IMR-90 (cell line): ENCODE results near the gene CD177. TPM values are rescaled to one million over a fixed set of nuclear protein-coding genes. Genes with fewer than 3 reads are reported as not detected.
"Not testable (repeated sequence)": the region's sequence is repeated elsewhere in the genome, so short reads cannot be mapped to it uniquely, and the experiment has no call there.

Experiments
- ATAC-seq: fragments of 200-7000 bp; cut with Tn5 transposase; 2 replicates; pipeline ENCODE4 v1.9.1; 2020; ENCODE audit warnings: low read depth, mild to moderate bottlenecking, moderate library complexity
- BruUV-seq: library from RNA; stranded (reverse); fragments of 400-500 nt; replicated peaks from 2 replicates; lab custom pipeline; 2021; lab: Mats Ljungman, UMichigan
- CTCF ChIA-PET: fragments of 300-600 bp; formaldehyde crosslinking; extraction: SDS; loops from one replicate; lab custom pipeline; 2021; ENCODE audit warnings: antibody characterized with exemption; lab: Yijun Ruan, JAX
- POLR2A ChIA-PET: fragments of 300-600 bp; sonication (Branson Sonifier 250); formaldehyde crosslinking; loops from one replicate; lab custom pipeline; 2022; ENCODE audit warnings: antibody characterized with exemption; ENCODE audit not compliant: unreplicated experiment; lab: Charles Lee
- DNase-seq: peaks from one replicate; pipeline ENCODE4 v3.0.0; 2013
- H2AFZ ChIP-seq: replicated peaks from 2 replicates; pipeline ENCODE3; 2013; ENCODE audit warnings: low read length, mild to moderate bottlenecking; ENCODE audit not compliant: poor library complexity
- H2AK5ac ChIP-seq: 2 replicates; pipeline ENCODE4 v1.6.1; 2013; ENCODE audit warnings: low read depth, low read length, inconsistent platforms
- H2AK9ac ChIP-seq: replicated peaks from 2 replicates; pipeline ENCODE3; 2013; ENCODE audit warnings: mild to moderate bottlenecking, low read depth, low read length, moderate library complexity; ENCODE audit not compliant: poor library complexity
- H2BK120ac ChIP-seq: 2 replicates; pipeline ENCODE4 v1.6.1; 2013; ENCODE audit warnings: low read depth, low read length, inconsistent platforms
- H2BK15ac ChIP-seq: 3 replicates; pipeline ENCODE4 v1.6.1; 2013; ENCODE audit warnings: low read depth, low read length, inconsistent platforms
- H2BK20ac ChIP-seq: 2 replicates; pipeline ENCODE4 v1.6.1; 2013; ENCODE audit warnings: low read depth, mild to moderate bottlenecking, inconsistent platforms, low read length, moderate library complexity
- H2BK5ac ChIP-seq: 2 replicates; pipeline ENCODE4 v1.6.1; 2013; ENCODE audit warnings: mild to moderate bottlenecking, low read depth, low read length, inconsistent platforms; ENCODE audit not compliant: poor library complexity, severe bottlenecking
- H3K14ac ChIP-seq: replicated peaks from 2 replicates; pipeline ENCODE4 v1.6.1; 2013; ENCODE audit warnings: low read depth, low read length, inconsistent platforms
- H3K18ac ChIP-seq: 2 replicates; pipeline ENCODE4 v1.6.1; 2013; ENCODE audit warnings: low read depth, low read length, control low read depth
- H3K23ac ChIP-seq: 2 replicates; pipeline ENCODE4 v1.6.1; 2013; ENCODE audit warnings: low read depth, low read length, inconsistent platforms
- H3K27ac ChIP-seq: 2 replicates; pipeline ENCODE4 v1.5.1; 2013; ENCODE audit warnings: mild to moderate bottlenecking, control low read depth, low read length; ENCODE audit not compliant: insufficient read depth
- H3K27me3 ChIP-seq: 2 replicates; pipeline ENCODE4 v1.6.1; 2013; ENCODE audit warnings: low read length; ENCODE audit not compliant: control insufficient read depth, insufficient read depth
- H3K36me3 ChIP-seq: 2 replicates; pipeline ENCODE4 v1.6.1; 2013; ENCODE audit warnings: low read length, mixed read lengths; ENCODE audit not compliant: control insufficient read depth, insufficient read depth
- H3K4ac ChIP-seq: 2 replicates; pipeline ENCODE4 v1.6.1; 2013; ENCODE audit warnings: low read depth, low read length, inconsistent platforms
- H3K4me1 ChIP-seq: 2 replicates; pipeline ENCODE4 v1.6.1; 2013; ENCODE audit warnings: low read length, mixed read lengths; ENCODE audit not compliant: control insufficient read depth, insufficient read depth
- H3K4me2 ChIP-seq: 2 replicates; pipeline ENCODE4 v1.6.1; 2013; ENCODE audit warnings: low read depth, mild to moderate bottlenecking, control low read depth, low read length, moderate library complexity
- H3K4me3 ChIP-seq: 2 replicates; pipeline ENCODE4 v1.5.1; 2013; ENCODE audit warnings: low read depth, mild to moderate bottlenecking, control low read depth, low read length, moderate library complexity; ENCODE audit not compliant: insufficient read depth
- H3K56ac ChIP-seq: 2 replicates; pipeline ENCODE4 v1.6.1; 2013; ENCODE audit warnings: low read length, inconsistent platforms; ENCODE audit not compliant: insufficient read depth; ENCODE audit errors: extremely low read depth
- H3K79me1 ChIP-seq, 2 experiments: 2 replicates each; pipeline ENCODE4 v1.6.1; 2013; ENCODE audit warnings: low read length in 2 of 2, inconsistent platforms in 1 of 2, low read depth in 1 of 2
- H3K9ac ChIP-seq: 2 replicates; pipeline ENCODE4 v1.6.1; 2013; ENCODE audit warnings: low read depth, low read length, control low read depth
- H3K9me1 ChIP-seq: 2 replicates; pipeline ENCODE4 v1.6.1; 2013; ENCODE audit warnings: low read length, inconsistent platforms; ENCODE audit not compliant: insufficient read depth
- H3K9me3 ChIP-seq: 2 replicates; pipeline ENCODE4 v1.6.1; 2013; ENCODE audit warnings: low read length; ENCODE audit not compliant: control insufficient read depth, insufficient read depth
- H4K20me1 ChIP-seq: 2 replicates; pipeline ENCODE4 v1.6.1; 2013; ENCODE audit warnings: low read length, inconsistent platforms; ENCODE audit not compliant: insufficient read depth
- H4K5ac ChIP-seq: 2 replicates; pipeline ENCODE4 v1.6.1; 2013; ENCODE audit warnings: mild to moderate bottlenecking, low read depth, low read length, control low read depth
- H4K8ac ChIP-seq, 2 experiments: 2 replicates each; pipeline ENCODE4 v1.6.1; 2013; ENCODE audit warnings: low read depth in 2 of 2, low read length in 2 of 2, control low read depth in 1 of 2, inconsistent platforms in 1 of 2
- H4K91ac ChIP-seq: 2 replicates; pipeline ENCODE4 v1.6.1; 2013; ENCODE audit warnings: low read depth, low read length, inconsistent platforms; ENCODE audit not compliant: insufficient read depth
- FOS ChIP-seq: fragments of 150-350 bp; IDR thresholded peaks from 2 replicates; pipeline ENCODE4 v1.6.1; 2016; ENCODE audit warnings: low read depth, low read length
- MAZ ChIP-seq: IDR thresholded peaks from 2 replicates; pipeline ENCODE4 v1.6.1; 2012; ENCODE audit warnings: low read depth, mild to moderate bottlenecking, low read length, improper control_type of control experiment, moderate library complexity, borderline replicate concordance
- POLR2A ChIP-seq: IDR thresholded peaks from 2 replicates; pipeline ENCODE4 v1.6.1; 2012; ENCODE audit warnings: mild to moderate bottlenecking, low read depth, low read length
- SMC3 ChIP-seq: fragments of 150-350 bp; IDR thresholded peaks from 2 replicates; pipeline ENCODE4 v1.6.1; 2016; ENCODE audit warnings: low read depth, mild to moderate bottlenecking, antibody characterized with exemption, low read length, moderate library complexity
- WGBS, 2 experiments: methylation state at CpG; one replicate each; pipeline versions ENCODE4 v1.1.5 to v1.1.7; 2013; ENCODE audit warnings: missing lambda C conversion rate in 2 of 2; ENCODE audit not compliant: insufficient read length in 1 of 2; ENCODE audit errors: extremely low coverage in 2 of 2; 5-methylcytosine and 5-hydroxymethylcytosine counted together
- dilution Hi-C: fragments of 300-500 bp; cut with HindIII; formaldehyde crosslinking; loops from one replicate; pipeline ENCODE4 v1.14.3; 2018; ENCODE audit warnings: low sequenced_read_pairs; ENCODE audit not compliant: unreplicated experiment
- in situ Hi-C: fragments of 300-500 bp; cut with MboI; formaldehyde crosslinking; loops from 3 replicates; pipeline ENCODE4 v1.14.3; 2019; ENCODE audit warnings: low sequenced_read_pairs, inconsistent platforms, mixed read lengths
- intact Hi-C: fragments of 100-400 bp; cut with micrococcal nuclease; formaldehyde crosslinking; loops from 2 replicates; pipeline ENCODE4 v1.10.0; 2022
- polyA plus RNA-seq, 3 experiments: library from polyadenylated mRNA; depleted of rRNA; stranded (reverse); fragments of >200 nt; gene quantifications; 2 replicates each; pipeline ENCODE4 v1.2.3, GENCODE V29; 2012; ENCODE audit warnings: low replicate concordance in 1 of 3
- total RNA-seq: library from RNA; depleted of rRNA; stranded (reverse); fragments of >200 nt; gene quantifications from 2 replicates; pipeline ENCODE4 v1.2.3, GENCODE V29; 2012
- TF ChIP-seq, protein P1 (sequence below): fragments of 150-350 bp; IDR thresholded peaks from 2 replicates; pipeline ENCODE4 v1.6.1; 2017; ENCODE audit warnings: mild to moderate bottlenecking, antibody characterized with exemption, low read length, low read depth

Gene CD177
- total and polyA plus RNA-seq, 2 of the 4 experiments (the other 2 are of a cell fraction): 0.14 TPM; not detected in 1

DNA sequence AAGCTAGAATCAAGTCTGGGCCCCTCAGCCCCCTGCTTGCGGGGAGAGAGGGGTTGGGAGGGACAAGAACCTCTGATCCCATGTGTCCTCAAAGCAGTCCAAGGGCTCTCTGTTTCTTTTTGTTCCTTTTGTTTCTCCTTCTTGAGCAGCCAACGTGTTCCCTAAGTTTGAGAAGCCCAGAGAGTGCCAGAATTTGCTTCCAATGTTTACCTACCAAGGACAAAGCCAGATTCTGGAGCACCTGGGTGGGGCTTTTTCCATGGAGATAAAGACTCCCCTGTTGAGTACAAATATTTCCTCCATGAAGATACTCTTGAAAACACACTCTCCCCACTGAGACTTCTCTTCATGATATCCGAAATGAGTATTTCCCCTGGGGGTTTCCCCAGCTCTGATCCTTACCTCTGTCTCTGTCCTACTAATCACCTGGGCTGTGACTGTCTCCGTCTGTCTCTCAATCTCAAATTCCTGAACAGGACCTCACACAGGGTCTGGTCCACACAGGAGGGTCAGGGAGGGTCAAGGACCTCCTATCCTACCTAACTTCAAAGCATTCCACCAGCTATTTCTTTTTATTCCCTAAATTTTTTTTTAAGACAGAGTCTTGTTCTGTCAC, 27.4 kb downstream of the CD177 start:
- no peak overlapping the region for H3K23ac ChIP-seq
- H3K9me1 ChIP-seq: no peaks in the 10 kb centered on the region
- no peak for TF ChIP-seq FOS
- no peak for TF ChIP-seq SMC3
- no peak for TF ChIP-seq MAZ
- no peak for TF ChIP-seq POLR2A
- TF ChIP-seq, protein P1, sequence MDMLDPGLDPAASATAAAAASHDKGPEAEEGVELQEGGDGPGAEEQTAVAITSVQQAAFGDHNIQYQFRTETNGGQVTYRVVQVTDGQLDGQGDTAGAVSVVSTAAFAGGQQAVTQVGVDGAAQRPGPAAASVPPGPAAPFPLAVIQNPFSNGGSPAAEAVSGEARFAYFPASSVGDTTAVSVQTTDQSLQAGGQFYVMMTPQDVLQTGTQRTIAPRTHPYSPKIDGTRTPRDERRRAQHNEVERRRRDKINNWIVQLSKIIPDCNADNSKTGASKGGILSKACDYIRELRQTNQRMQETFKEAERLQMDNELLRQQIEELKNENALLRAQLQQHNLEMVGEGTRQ: no peak

DNA sequence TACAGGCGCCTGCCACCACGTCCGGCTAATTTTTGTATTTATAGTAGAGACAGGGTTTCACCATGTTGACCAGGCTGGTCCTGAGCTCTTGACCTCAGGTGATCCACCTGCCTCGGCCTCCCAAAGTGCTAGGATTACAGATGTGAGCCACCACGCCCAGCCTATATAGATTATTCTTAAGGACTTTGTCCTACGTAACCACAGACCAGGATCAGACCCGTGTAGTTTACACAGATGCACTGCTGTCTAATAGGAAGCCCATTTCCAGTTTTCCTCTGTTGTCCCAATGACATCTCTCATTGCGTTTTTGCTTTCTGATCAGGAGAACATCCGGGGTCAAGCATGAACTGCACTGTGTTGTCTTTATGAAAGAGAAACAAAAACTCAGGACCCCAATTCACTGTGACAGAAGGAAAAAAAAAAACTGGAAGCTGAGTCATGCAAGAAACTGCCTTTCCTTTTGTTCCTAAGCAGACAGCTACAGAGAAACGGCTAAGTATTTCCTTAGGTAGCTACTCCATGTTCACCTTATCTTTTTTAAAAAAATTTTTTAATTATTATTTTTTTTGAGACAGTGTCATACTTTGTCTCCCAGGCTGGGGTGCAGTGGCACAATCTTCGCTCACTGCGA, 29.2 kb downstream of the CD177 start:
- not testable (repeated sequence) for BruUV-seq, H2BK15ac ChIP-seq, H2AFZ ChIP-seq

More for the DNA sequence above, 27.4 kb downstream of the CD177 start:
- CTCF ChIA-PET: no interaction called here
- Histone ChIP-seq H3K27me3 (peaks cover 13% of the 10 kb centered on the region), H3K4me3 (no peak overlapping the region), H2BK15ac (no peak overlapping the region), H2AK9ac (no peak overlapping the region), H3K4me1 (no peaks in the 10 kb centered on the region), H4K5ac (no peak overlapping the region), H2BK5ac (no peak overlapping the region), H3K27ac (no peak overlapping the region), H2BK20ac (no peak overlapping the region), H4K91ac (no peak overlapping the region), H3K9ac (no peak overlapping the region), H3K14ac (no peak overlapping the region), H3K4ac (no peak overlapping the region), H2AK5ac (no peak overlapping the region), H3K36me3 (no peaks in the 10 kb centered on the region), H2AFZ (no peak overlapping the region), H3K56ac (no peak overlapping the region), H3K4me2 (no peak overlapping the region), H3K18ac (no peak overlapping the region), H4K20me1 (no peaks in the 10 kb centered on the region), H3K79me1 (no peaks in the 10 kb centered on the region), H2BK120ac (no peak overlapping the region), H3K9me3 (no peaks in the 10 kb centered on the region), H4K8ac (no peak overlapping the region)
- POLR2A ChIA-PET: no interaction called here
- intact Hi-C loops (no loop called here), in situ Hi-C loops (no loop called here), dilution Hi-C loops (no loop called here)
- ATAC-seq: no peak
- no TSS peak for BruUV-seq
- WGBS, 2 experiments: 27% methylated on average over 3 of the region's 4 CpGs; no CpG with 5 or more reads in 1 of the 2 experiments
- no peak for DNase-seq

More for the DNA sequence above, 29.2 kb downstream of the CD177 start:
- peaks cover 13% of the 10 kb centered on the region for H3K27me3 ChIP-seq
- H3K79me1 ChIP-seq, H2BK5ac ChIP-seq, H3K4me2 ChIP-seq, H3K18ac ChIP-seq, H3K9ac ChIP-seq, H2BK20ac ChIP-seq, H4K8ac ChIP-seq, H3K9me1 ChIP-seq, H3K9me3 ChIP-seq, H3K27ac ChIP-seq, intact Hi-C loops, dilution Hi-C loops, H3K4ac ChIP-seq, H2AK5ac ChIP-seq, ATAC-seq, H4K20me1 ChIP-seq, H2BK120ac ChIP-seq, H2AK9ac ChIP-seq, H3K23ac ChIP-seq, CTCF ChIA-PET, H3K56ac ChIP-seq, H3K14ac ChIP-seq, H4K5ac ChIP-seq, H3K36me3 ChIP-seq, POLR2A ChIA-PET, H3K4me1 ChIP-seq, H3K4me3 ChIP-seq, in situ Hi-C loops, DNase-seq, H4K91ac ChIP-seq: not testable (repeated sequence)
- WGBS, 2 experiments: no CpG with 5 or more reads among the region's 12 CpGs
